ENCODE results near the gene RHOXF2.
"Not testable (repeated sequence)": the region's sequence is repeated elsewhere in the genome, so short reads cannot be mapped to it uniquely, and the experiment has no call there.

Gene RHOXF2

GRCh38 chrX:120158313-120158712, at the start of gene RHOXF2:
RHOXF2 (plus strand) TSS chrX:120158613; CDS start chrX:120158751, 138 bp downstream.
- H3K4me3 ChIP-seq (ENCODE audit: low read depth, low read length); DNase-seq (ENCODE audit: low read depth, low spot score); in situ Hi-C loops (cut with HindIII; ENCODE audit: low sequenced_read_pairs): not testable (repeated sequence)

DNA sequence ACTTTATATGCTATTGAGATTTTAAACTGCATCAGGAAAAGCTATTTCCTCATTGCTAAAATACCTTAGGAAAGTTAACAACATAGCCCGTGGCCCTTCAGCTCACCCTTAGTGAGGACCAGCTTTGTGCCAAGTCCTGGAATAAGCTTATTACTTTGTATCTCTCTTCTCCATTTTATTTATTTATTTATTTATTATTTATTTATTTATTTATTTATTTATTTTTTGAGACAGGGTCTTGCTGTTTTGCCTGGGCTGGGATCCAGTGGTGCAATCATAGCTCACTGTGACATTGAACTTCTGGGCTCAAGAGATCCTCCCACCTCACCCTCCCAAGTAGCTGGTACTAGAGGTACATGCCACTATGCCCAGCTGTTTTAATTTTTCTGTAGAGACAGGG, 49.0 kb upstream of the RHOXF2 start:
- in situ Hi-C loops (cut with HindIII; ENCODE audit: low sequenced_read_pairs) = no loop called here

DNA sequence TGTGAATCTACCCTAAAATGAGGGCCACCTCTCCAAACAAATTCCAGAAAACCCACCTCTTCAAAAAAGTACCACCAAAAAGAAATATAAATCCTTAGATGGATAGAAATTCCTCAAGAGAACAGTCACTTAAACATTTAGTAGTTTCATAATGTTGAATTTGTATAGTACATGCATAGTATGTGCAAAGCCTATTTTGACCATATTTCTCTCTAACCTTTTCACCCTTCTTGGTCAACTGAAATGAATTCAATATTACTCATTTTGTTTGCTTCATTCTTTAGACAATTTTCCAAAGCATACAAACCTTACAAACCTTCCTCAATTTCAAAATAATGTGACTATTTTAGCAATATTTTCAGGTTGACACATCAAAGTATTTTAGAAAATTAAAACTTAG, 46.8 kb upstream of the RHOXF2 start:
- in situ Hi-C loops (cut with HindIII; ENCODE audit: low sequenced_read_pairs) = no loop called here
- no peak for DNase-seq (ENCODE audit: low read depth, low spot score)
- H3K4me3 ChIP-seq (ENCODE audit: low read depth, low read length) = no peak overlapping the region
- no peak for TF ChIP-seq CTCF (IDR thresholded peaks at IDR 0.05; ENCODE audit: low read depth, low read length)

More for the DNA sequence above, 49.0 kb upstream of the RHOXF2 start:
- TF ChIP-seq CTCF (IDR thresholded peaks at IDR 0.05; ENCODE audit: low read depth, low read length) = no peak
- H3K4me3 ChIP-seq (ENCODE audit: low read depth, low read length) = no peak overlapping the region
- no peak for DNase-seq (ENCODE audit: low read depth, low spot score)

- no peak for DNase-seq (ENCODE audit: low read depth, low spot score)
- in situ Hi-C loops (cut with HindIII; ENCODE audit: low sequenced_read_pairs) = no loop called here
- TF ChIP-seq CTCF (IDR thresholded peaks at IDR 0.05; ENCODE audit: low read depth, low read length) = no peak
Measured at GRCh38 chrX:120115438-120115963, 42.9 kb upstream of the RHOXF2 start, which contains the start of gene RHOXF1. RHOXF1 (minus strand) TSS chrX:120115913; CDS start chrX:120115862, 51 bp downstream.

DNA sequence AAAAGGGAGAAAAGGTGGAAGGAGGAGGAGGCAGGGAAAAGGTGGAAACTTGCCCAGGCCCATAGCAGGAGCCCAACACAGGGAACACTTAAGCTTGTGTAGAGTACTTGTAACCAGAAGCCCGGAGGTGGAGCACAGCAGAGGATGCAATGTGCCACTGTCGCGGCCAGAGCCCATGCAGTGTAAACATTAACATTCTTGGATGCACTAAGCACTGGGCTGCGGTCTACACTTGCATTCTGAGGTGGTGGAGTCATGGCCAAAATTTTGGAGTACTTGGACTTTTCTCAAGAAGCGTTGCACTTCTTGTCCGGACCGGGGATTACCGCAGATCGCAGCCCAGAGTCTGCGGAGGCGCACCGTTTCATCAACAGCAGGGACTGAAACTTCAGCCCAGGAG, 38.2 kb upstream of the RHOXF2 start:
- no peak for DNase-seq (ENCODE audit: low read depth, low spot score)
- no peak for TF ChIP-seq CTCF (IDR thresholded peaks at IDR 0.05; ENCODE audit: low read depth, low read length)
- no peak overlapping the region for H3K4me3 ChIP-seq (ENCODE audit: low read depth, low read length)
- in situ Hi-C loops (cut with HindIII; ENCODE audit: low sequenced_read_pairs) = no loop called here

More at GRCh38 chrX:120115438-120115963, 42.9 kb upstream of the RHOXF2 start, which contains the start of gene RHOXF1:
- H3K4me3 ChIP-seq (ENCODE audit: low read depth, low read length) = no peak within 1 kb of the TSS

DNA sequence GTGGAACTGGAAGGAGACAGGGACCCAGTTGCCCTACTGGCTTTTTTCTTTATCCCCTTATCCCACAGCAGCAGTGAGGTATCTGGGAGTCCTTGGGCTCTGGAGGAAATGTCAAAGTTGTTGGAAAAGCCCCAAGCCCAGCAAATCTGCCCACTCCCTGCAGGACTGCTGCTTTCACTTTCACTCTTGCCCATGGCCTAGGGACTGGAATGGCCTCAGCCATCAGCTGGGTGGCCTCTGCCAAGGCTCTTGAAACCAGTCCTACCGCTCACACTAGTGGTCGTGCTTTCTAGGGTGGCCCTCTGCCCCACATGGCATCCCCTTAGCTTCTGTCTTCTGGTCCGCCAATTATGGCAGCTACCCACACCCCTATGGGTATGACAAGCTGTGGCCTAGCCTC, 33.0 kb upstream of the RHOXF2 start:
- TF ChIP-seq CTCF (IDR thresholded peaks at IDR 0.05; ENCODE audit: low read depth, low read length) = no peak
- in situ Hi-C loops (cut with HindIII; ENCODE audit: low sequenced_read_pairs) = no loop called here
- H3K4me3 ChIP-seq (ENCODE audit: low read depth, low read length) = no peak overlapping the region
- no peak for DNase-seq (ENCODE audit: low read depth, low spot score)

GRCh38 chrX:120128306-120128846, 30.0 kb upstream of the RHOXF2 start:
- H3K4me3 ChIP-seq (ENCODE audit: low read depth, low read length); DNase-seq (ENCODE audit: low read depth, low spot score); in situ Hi-C loops (cut with HindIII; ENCODE audit: low sequenced_read_pairs): not testable (repeated sequence)
